ENCODE results near the gene SFXN2. TPM values are rescaled to one million over a fixed set of nuclear protein-coding genes. Genes with fewer than 3 reads are reported as not detected.
A peak's percentile ranks its signal among the peaks of the same experiment; 100 is the strongest.

The SFXN2 gene
- total RNA-seq, 1 experiment from 2014 or later = 12.9 TPM

DNA sequence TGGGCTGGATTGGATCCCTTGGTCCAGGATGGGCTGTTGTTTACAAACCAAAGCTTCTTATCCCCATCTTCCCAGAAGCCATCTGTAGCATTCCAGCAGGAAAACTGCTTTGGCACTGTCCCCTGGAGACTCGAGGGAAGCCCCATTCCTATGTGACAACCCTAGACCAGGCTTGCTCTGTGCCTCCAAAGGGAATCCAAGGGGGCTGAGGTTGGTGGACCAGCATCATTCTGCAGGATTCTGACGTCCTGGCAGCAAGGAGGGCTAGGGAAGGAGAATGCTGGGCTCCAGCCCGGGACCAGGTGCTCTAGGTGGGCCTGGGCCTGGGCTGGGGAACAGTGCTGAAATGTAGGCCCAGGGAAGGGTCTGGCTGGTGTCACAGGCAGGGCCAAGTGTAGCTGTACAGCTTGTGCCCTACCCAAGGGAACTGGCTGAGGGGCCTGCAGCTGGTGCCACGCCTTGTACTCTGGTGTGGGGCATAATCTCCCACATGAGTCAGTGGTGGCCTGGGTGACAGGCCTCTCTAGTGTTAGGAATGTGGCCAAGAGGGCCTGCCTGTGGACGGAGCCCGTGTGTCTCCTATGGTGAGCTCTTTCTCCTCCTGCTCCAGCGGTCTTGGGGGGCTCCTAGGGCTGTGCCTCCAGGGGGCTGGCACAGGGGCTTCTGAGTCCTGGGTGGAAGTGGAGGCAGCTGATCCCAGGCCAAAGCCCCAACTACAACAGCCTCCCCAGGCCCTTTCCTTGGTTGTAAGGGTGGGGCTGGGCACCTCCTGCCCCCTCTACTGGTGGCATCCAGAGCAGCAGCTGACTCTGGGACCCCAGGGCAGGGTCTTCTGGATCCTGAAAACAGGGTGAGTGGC lies 45.0 kb upstream of the SFXN2 start:
- Mint-ChIP-seq H3K4me1 (ENCODE audit: insufficient read depth, unreplicated experiment) (peaks cover 18% of the 10 kb centered on the region), H3K9me3 (ENCODE audit: unreplicated experiment) (no peaks in the 10 kb centered on the region), H3K36me3 (ENCODE audit: insufficient read depth, unreplicated experiment) (no peaks in the 10 kb centered on the region), H3K4me3 (ENCODE audit: unreplicated experiment) (no peak overlapping the region), H3K27ac (ENCODE audit: low read depth, unreplicated experiment) (peak overlapping the region; percentile 63), H3K27me3 (ENCODE audit: insufficient read depth, unreplicated experiment) (no peaks in the 10 kb centered on the region)
- peak; percentile 57 for DNase-seq (ENCODE audit: unreplicated experiment)
- TF ChIP-seq, protein P1, sequence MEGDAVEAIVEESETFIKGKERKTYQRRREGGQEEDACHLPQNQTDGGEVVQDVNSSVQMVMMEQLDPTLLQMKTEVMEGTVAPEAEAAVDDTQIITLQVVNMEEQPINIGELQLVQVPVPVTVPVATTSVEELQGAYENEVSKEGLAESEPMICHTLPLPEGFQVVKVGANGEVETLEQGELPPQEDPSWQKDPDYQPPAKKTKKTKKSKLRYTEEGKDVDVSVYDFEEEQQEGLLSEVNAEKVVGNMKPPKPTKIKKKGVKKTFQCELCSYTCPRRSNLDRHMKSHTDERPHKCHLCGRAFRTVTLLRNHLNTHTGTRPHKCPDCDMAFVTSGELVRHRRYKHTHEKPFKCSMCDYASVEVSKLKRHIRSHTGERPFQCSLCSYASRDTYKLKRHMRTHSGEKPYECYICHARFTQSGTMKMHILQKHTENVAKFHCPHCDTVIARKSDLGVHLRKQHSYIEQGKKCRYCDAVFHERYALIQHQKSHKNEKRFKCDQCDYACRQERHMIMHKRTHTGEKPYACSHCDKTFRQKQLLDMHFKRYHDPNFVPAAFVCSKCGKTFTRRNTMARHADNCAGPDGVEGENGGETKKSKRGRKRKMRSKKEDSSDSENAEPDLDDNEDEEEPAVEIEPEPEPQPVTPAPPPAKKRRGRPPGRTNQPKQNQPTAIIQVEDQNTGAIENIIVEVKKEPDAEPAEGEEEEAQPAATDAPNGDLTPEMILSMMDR (IDR thresholded peaks at IDR 0.05; ENCODE audit: unreplicated experiment) = peak; percentile 18
- no TSS peak for BruUV-seq (replicated peaks)
- ChIA-PET POLR2A (interaction anchor here (0.7 to 1.9 kb wide), 6 partner anchors 11 to 290 kb away, joined by 3 to 9 read pairs (median 4); partner anchors contain the start of genes ARL3, SFXN2 and TRIM8), CTCF (interaction anchor here (0.7 to 2.3 kb wide), 6 partner anchors 10 to 121 kb away, joined by 3 to 14 read pairs (median 3); no protein-coding TSS in a partner anchor)
- intact Hi-C loops (cut with micrococcal nuclease) = no loop called here

DNA sequence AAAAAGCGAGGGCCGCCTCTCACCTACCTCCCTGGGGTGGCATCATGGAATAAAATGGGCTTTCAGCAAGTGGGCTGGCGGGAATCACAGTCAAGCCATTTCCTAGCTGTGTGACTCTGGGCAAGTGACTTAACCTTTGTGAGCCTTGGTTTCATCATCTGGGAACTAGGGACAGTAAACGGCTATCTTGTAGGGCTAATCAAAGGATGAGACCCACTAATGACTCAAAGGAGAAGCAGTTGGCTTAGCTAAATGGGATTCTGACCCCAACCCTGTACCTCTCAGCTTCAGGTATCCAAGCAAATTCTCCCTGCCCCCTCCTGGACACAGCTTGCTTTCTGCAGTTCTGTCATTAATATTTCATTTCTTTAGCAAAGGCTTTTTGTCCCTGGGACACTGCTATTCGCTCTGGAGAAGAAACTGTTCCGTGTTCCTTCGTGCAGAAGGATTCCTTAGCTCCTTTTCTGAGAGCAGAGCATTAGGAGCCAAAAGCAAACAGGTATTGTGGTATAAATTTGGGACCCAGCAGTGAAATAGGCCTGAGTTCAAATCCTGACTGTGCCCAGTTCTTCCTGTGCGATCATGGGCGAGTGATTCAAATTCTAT lies 44.3 kb upstream of the SFXN2 start:
- H3K36me3 Mint-ChIP-seq (ENCODE audit: insufficient read depth, unreplicated experiment) = no peaks in the 10 kb centered on the region
- H3K4me3 Mint-ChIP-seq (ENCODE audit: unreplicated experiment) = no peak overlapping the region
- no peaks in the 10 kb centered on the region for H3K9me3 Mint-ChIP-seq (ENCODE audit: unreplicated experiment)
- ChIA-PET POLR2A (interaction anchor here (1.1 to 1.9 kb wide), 3 partner anchors 11 to 44 kb away, joined by 3 to 9 read pairs (median 6); partner anchors contain the start of genes ARL3, SFXN2 and TRIM8), CTCF (interaction anchor here (0.7 to 2.3 kb wide), 5 partner anchors 9 to 120 kb away, joined by 3 to 14 read pairs (median 3); no protein-coding TSS in a partner anchor)
- intact Hi-C loops (cut with micrococcal nuclease) = no loop called here
- H3K4me1 Mint-ChIP-seq (ENCODE audit: insufficient read depth, unreplicated experiment) = peaks cover 18% of the 10 kb centered on the region
- no peak for DNase-seq (ENCODE audit: unreplicated experiment)
- TF ChIP-seq, protein P1 (IDR thresholded peaks at IDR 0.05; ENCODE audit: unreplicated experiment) = no peak
- peak overlapping the region; percentile 63 for H3K27ac Mint-ChIP-seq (ENCODE audit: low read depth, unreplicated experiment)
- BruUV-seq (replicated peaks) = no TSS peak
- H3K27me3 Mint-ChIP-seq (ENCODE audit: insufficient read depth, unreplicated experiment) = no peaks in the 10 kb centered on the region

DNA sequence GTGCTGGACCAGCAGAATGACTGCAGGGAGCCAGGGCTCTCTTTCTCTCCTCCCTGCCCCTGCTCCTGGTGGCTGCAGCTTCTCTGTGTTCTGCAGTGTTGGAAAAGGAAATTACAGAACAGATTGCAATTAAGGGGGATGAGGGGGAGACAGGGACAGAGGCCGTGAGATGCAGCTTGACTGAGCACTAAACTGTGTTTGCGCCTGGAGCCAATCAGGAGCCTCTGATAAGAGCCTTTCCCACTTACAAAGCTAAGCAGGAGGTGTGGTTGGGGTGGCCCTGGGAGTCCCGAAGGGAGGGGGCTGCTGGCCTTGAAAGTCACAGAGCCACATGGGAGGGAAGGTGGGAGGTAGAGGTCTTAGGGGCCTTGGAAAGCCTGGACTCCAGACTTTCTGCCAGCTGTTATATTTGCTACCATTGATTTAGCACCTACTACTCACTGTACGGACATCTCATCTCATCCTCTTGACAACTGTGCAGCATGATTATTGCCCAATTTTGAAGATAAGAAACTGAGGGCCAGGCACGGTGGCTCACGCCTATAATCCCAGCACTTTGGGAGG lies 43.5 kb upstream of the SFXN2 start:
- no peaks in the 10 kb centered on the region for H3K36me3 Mint-ChIP-seq (ENCODE audit: insufficient read depth, unreplicated experiment)
- TF ChIP-seq, protein P1 (IDR thresholded peaks at IDR 0.05; ENCODE audit: unreplicated experiment) = no peak
- no peak for DNase-seq (ENCODE audit: unreplicated experiment)
- no peaks in the 10 kb centered on the region for H3K9me3 Mint-ChIP-seq (ENCODE audit: unreplicated experiment)
- no peaks in the 10 kb centered on the region for H3K27me3 Mint-ChIP-seq (ENCODE audit: insufficient read depth, unreplicated experiment)
- H3K4me3 Mint-ChIP-seq (ENCODE audit: unreplicated experiment) = no peak overlapping the region
- peaks cover 18% of the 10 kb centered on the region for H3K4me1 Mint-ChIP-seq (ENCODE audit: insufficient read depth, unreplicated experiment)
- H3K27ac Mint-ChIP-seq (ENCODE audit: low read depth, unreplicated experiment) = no peak overlapping the region
- ChIA-PET POLR2A (interaction anchor here (1.8 to 1.9 kb wide), 2 partner anchors 12 to 26 kb away, joined by 6 to 9 read pairs; partner anchors contain the start of gene TRIM8), CTCF (interaction anchor here (1.0 to 2.3 kb wide), 2 partner anchors 8 to 44 kb away, joined by 3 to 14 read pairs; no protein-coding TSS in a partner anchor)
- intact Hi-C loops (cut with micrococcal nuclease) = no loop called here
- BruUV-seq (replicated peaks) = no TSS peak
